GM18858 (cell line): ENCODE data around the gene CITED1.
"Not testable (repeated sequence)": the region's sequence is repeated elsewhere in the genome, so short reads cannot be mapped to it uniquely, and the experiment has no call there.

Source experiments
- ATAC-seq: cut with Tn5 transposase; IDR thresholded peaks from one replicate; pipeline ENCODE4 v1.9.1; 2021; ENCODE audit not compliant: unreplicated experiment

CITED1 gene

DNA sequence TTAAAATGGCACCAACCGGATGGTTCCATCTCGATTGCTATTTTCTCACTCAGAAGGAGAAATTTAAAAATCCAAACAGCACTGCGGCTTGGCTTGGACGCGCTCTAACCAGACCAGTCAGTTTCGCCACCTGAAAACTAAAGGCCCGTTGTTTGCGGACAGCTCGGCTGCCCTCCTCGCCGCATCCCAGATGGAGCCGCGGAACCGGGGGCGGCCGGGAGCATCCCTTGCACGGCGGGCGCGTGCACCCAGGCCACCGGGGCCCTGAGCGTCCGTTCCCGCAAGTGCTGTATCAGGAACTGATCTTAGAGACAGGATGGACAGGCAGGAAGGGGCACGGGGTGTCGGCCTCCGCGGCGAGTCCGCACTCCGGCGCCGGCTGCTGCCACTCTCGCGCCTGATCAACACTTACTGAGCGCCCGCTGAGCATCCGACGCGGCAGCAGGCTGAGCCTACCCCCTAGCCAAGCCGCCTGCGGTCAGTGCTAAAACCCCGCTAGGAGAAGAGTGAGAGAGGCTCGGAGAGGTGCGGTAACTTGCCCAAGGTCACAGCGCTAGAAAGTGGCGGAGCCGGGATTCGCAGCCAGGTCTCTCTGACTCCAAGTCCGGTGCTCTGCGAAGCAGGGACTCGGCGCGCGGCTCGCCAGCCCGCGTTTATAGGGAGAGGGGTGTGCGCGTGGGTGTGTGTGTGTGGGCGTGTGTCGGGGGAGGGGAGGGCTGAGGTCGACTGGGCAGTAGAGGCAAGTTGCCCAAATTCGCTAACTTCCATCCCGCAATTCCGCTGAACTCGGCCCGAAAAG is at the start of gene CITED1:
CITED1 (minus strand) TSS at position 629 of the 799 bp plus-strand sequence. CDS start 3,045 bp downstream, outside the sequence.
- ATAC-seq = no peak

- no peak for ATAC-seq
Observed at GRCh38 chrX:72352786-72353185, 47.1 kb upstream of the CITED1 start.

- ATAC-seq = no peak
Observed at GRCh38 chrX:72351606-72352334, 46.1 kb upstream of the CITED1 start.

- peak; percentile 97 for ATAC-seq
Observed at GRCh38 chrX:72349190-72349589, 43.5 kb upstream of the CITED1 start.

DNA sequence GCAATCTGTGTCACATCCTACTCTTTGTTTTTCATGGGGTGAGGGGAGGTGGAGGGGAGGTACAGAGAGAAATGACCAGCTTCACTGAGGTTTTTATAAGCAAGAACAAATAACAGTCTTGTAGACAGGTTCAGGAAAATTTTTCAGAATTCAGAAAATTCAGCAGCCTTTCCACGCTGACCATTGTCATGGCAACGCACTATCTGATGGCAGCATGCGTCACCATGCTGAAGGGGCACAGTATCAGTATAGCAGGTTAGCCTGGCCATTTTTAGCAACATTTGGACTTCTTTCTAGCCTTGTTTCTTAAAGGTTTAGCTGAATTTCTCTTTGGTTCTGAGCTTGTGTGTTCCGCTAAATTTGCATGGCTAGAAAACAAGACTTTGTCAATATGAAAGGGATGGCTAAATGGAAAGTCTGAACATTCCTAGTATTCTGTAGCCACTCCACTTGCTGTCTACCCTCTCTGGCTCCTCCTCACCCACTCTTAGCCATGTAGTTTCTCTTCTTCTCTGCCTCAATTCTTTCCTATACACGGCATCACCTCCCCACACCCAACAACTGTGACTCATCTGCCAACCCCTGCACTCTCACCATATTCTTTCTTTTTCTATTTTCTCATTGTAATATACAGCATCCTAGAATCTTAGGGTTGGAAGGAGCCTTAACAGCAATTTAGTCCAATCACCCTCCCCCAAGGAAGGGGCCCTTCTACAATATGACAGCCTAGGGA is 42.7 kb upstream of the CITED1 start:
- no peak for ATAC-seq

GRCh38 chrX:72347366-72347765 is 41.7 kb upstream of the CITED1 start:
- ATAC-seq = no peak

DNA sequence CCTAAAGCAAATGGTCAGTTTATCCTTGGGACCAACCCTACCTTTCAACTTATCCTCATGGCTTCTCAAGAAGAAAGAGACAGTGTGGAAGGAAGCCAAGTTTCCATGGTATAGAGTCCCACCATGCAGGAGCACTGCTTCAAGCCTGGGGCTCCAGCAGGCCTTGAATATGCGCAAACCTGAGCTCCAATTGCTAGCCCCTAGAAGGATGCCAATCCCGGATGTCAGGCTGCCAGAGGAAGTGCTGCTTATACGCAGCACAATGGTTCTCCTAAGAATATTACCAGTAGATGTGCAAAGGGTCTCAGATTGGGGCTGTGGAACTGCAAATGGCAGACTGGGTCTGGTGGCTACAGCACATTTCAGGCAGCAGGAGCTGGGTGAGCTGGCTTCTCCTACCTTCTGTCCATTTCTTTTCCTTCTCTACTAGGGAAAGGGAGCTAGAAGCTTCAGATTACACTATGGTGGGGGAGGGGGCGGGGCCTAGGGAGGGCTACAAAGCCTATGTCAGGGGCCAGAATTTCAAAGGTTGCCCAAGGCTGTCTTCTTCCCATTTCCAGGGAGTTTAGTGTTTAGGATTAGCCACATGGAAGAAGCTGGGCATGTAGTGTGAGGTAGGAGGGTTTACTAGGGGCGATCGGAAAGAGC is 40.7 kb upstream of the CITED1 start:
- no peak for ATAC-seq

- ATAC-seq = no peak
Observed at GRCh38 chrX:72340626-72341025, 34.9 kb upstream of the CITED1 start.

DNA sequence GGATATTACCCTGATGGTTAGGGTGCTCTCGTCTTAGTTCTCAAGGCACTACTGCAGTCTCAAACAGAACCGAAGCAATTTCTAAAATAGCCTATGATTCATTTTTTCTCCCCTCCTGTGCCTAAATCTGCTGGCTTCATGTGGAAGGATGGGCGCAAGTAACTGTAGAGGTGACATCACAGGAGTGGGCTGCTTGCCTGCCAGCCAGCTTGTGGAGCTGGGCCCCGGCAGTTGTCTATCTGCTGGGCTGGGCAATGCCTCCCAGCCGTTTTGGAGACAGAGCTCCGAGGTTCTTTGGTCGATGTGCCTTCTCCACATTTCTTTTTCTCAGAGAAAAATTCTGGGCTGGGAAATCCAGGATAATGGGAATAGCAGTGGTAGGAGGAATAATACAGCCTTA is 34.3 kb upstream of the CITED1 start:
- ATAC-seq = no peak

- ATAC-seq = no peak
Observed at GRCh38 chrX:72330131-72330530, 24.4 kb upstream of the CITED1 start.

DNA sequence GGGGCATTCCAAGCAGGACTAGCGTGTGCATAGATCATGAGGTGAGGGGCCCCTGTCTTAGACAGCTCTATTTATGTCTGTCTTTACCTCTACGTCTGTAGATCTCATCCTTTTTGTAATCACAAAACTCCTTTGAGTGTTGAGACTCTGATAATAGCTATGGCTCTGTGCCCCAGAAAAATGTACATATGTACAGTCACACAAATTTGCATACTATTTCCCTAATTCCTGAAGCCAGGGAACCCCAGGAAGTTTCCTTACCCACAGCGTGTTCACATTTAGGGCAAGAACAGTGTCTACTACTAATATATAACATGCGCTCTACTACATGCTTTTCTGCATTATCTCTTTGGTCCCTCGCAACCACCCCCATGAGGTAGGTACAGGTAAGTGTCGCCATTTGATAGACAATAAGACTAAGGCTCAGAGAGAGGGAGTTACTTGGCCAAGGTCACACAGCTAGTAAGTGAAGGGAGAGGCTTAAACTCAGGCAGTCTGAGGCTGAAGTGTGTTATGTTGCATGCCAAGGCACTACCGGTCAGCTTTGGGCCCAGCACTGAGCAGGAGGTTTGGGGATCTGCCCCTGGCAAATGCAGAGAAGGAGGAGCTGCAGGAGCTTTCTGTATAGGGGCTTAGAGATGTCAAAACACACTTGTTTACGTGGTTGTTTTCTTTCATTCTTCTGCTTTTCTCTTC is 21.0 kb upstream of the CITED1 start:
- ATAC-seq = no peak

DNA sequence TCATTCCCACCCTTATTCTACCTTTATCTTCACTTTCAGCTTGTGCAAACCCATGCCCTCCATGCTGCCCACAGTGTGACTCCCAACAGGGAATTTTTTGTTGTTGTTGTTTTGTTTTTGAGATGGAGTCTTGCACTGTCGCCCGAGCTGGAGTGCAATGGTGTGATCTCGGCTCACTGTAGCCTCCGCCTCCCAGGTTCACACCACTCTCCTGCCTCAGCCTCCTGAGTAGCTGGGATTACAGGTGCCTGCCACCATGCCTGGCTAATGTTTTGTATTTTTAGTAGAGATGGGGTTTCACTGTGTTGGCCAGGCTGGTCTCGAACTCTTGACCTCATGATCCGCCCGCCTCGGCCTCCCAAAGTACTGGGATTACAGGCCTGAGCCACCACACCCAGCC is 13.9 kb upstream of the CITED1 start:
- not testable (repeated sequence) for ATAC-seq

DNA sequence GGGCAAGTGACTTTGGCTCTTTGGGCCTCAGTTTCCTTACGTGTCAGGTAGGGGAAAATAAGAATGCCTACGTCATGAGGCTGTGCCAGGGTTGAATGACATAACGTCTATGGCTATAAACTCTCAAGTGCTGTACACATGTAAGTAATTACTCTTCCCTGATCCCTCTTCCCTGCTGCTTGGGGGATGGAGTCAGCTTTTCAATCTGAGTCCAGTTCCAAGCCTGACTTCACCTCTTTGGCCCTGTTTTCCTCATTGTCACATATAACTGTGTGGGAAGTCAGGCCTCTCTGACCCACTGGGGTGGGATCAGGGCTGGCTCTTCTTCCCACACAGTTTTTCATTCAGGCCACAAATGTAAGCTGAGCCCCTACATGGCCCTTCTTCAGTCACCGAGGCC is 11.4 kb upstream of the CITED1 start:
- no peak for ATAC-seq

DNA sequence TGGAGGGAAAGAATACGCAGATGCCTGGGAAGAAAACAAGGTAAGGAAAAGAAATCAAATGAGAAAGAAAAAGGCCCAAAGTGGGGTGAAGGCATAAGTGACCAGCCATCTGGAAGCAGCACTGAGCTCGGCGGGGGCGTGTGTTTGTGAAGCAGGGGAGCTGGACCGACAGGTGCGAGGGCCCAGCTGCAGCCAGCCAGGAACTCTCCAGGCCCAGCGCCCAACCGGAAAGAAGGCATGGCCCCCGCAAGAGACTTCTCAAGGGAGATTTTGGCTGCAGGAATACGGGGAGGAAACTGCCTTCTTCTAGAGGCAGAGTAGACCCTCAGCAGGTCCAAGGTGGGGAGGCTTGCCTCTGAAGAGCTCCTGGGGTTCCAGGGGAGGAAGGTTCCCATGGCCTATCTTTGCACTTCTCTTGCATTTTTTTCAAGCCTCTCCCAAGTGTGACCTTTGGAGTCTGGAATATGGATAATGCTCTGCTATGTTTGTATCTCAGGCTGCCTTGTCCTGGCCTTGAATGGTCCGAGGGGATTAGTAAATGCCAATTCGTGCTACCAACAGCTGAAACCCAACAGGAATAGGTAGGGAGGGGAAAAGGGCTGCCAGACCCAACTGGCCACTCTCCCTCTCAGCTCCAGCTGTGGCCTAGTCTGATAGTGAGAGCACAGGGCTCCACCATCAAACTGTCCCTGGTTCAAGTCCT is 10.8 kb upstream of the CITED1 start:
- no peak for ATAC-seq

- no peak for ATAC-seq
Observed at GRCh38 chrX:72314881-72315280, 9.2 kb upstream of the CITED1 start.

DNA sequence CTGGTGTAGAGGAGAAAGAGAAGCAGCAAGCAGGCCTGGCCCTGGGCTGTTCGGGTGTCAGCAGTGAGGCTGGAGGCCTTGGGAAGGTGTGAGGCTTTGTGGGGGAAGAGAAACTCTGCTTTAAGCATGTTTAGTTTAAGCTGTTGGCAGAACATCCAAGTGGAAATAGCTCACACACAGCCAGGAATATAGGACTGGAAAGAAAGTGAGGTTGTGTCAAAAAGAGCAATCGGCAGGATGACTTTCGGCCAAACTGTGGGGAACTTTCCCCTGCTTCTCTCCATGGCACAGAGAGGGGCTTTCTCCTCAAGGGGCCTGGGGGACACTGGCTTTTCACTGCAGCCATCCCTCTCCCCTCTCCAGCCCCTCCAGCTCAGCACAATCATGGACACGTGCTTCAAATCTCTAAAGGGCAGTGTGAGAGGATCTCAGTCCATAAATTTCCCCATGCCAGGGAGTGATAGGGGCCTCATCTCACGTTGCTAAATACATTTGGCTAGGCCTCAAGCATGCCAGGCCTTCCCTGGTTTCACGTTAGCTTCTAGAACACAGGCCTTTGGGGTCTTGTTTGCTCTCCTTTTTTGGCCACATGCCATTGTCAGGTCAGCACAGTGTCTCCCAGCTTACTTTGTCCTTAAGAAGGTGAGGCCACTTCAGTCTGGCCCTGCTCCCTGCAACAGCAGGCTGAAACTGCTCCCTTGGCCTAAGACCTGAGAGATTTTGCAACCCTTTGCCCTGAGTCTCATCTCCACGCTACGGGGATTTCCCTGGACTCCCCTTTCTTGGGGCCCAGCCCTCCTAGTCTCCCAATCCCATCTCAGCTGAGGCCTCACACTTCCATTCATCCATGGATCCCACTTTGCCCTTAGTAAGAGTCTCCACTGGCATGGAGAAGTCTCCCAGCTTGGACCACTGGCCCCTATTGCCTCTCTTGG is 8.3 kb upstream of the CITED1 start:
- ATAC-seq = no peak

- no peak for ATAC-seq
Observed at GRCh38 chrX:72312311-72312940, 6.7 kb upstream of the CITED1 start.

- no peak for ATAC-seq
Observed at GRCh38 chrX:72309297-72310071, 3.8 kb upstream of the CITED1 start.
